Stimulated activated memory B cell treated with anti-CD40 and anti-IgM and Interleukin-4, amounts not matched to agents 10 μg/mL and 1 μg/mL and 100 μg/mL, for 72 hours (primary cell): ENCODE measurements around the gene BDKRB2.
"Not testable (repeated sequence)": the region's sequence is repeated elsewhere in the genome, so short reads cannot be mapped to it uniquely, and the experiment has no call there.

ENCODE experiments used
- ATAC-seq: fragments of 150-1000 bp; cut with Tn5 transposase; 2 replicates; pipeline ENCODE4 v1.10.0; 2021
- H3K27ac Mint-ChIP-seq: one replicate; pipeline ENCODE4 v1.8.0; 2022; ENCODE audit warnings: mild to moderate bottlenecking, mixed read lengths
- H3K27me3 Mint-ChIP-seq: one replicate; pipeline ENCODE4 v1.8.0; 2022; ENCODE audit warnings: mixed read lengths
- H3K36me3 Mint-ChIP-seq: one replicate; pipeline ENCODE4 v1.8.0; 2022; ENCODE audit warnings: mixed read lengths
- H3K4me1 Mint-ChIP-seq: one replicate; pipeline ENCODE4 v1.8.0; 2022; ENCODE audit warnings: mixed read lengths
- H3K4me3 Mint-ChIP-seq: one replicate; pipeline ENCODE4 v1.8.0; 2022; ENCODE audit warnings: mild to moderate bottlenecking, moderate library complexity, mixed read lengths
- H3K9me3 Mint-ChIP-seq: one replicate; pipeline ENCODE4 v1.8.0; 2022; ENCODE audit warnings: mixed read lengths

Gene BDKRB2

GRCh38 chr14:96242126-96242525 lies 37.5 kb downstream of the BDKRB2 start:
- no peak overlapping the region for H3K27ac Mint-ChIP-seq
- H3K36me3 Mint-ChIP-seq: no peaks in the 10 kb centered on the region
- H3K4me1 Mint-ChIP-seq: no peaks in the 10 kb centered on the region

GRCh38 chr14:96243785-96244184 lies 39.1 kb downstream of the BDKRB2 start:
- ATAC-seq: no peak
- Mint-ChIP-seq H3K9me3 (peaks cover 4% of the 10 kb centered on the region), H3K4me1 (no peaks in the 10 kb centered on the region), H3K36me3 (no peaks in the 10 kb centered on the region), H3K27ac (no peak overlapping the region), H3K27me3 (no peaks in the 10 kb centered on the region), H3K4me3 (no peak overlapping the region)

More at GRCh38 chr14:96242126-96242525, 37.5 kb downstream of the BDKRB2 start:
- Mint-ChIP-seq H3K9me3 (peaks cover 4% of the 10 kb centered on the region), H3K4me3 (no peak overlapping the region), H3K27me3 (no peaks in the 10 kb centered on the region)
- ATAC-seq: no peak

- not testable (repeated sequence) for H3K36me3 Mint-ChIP-seq, H3K4me3 Mint-ChIP-seq, H3K9me3 Mint-ChIP-seq, H3K4me1 Mint-ChIP-seq, ATAC-seq, H3K27me3 Mint-ChIP-seq, H3K27ac Mint-ChIP-seq
These were observed 40.4 kb downstream of the BDKRB2 start for GRCh38 chr14:96245074-96245473.

GRCh38 chr14:96245710-96246538 lies 41.3 kb downstream of the BDKRB2 start:
- Mint-ChIP-seq H3K27me3 (peaks cover 14% of the 10 kb centered on the region), H3K36me3 (no peaks in the 10 kb centered on the region), H3K4me3 (no peak overlapping the region), H3K27ac (no peak overlapping the region), H3K4me1 (no peaks in the 10 kb centered on the region), H3K9me3 (peaks cover 4% of the 10 kb centered on the region)
- ATAC-seq: no peak

GRCh38 chr14:96246539-96246847 lies 41.9 kb downstream of the BDKRB2 start:
- no peak overlapping the region for H3K4me3 Mint-ChIP-seq
- H3K27me3 Mint-ChIP-seq: peaks cover 19% of the 10 kb centered on the region
- H3K36me3 Mint-ChIP-seq: no peaks in the 10 kb centered on the region
- H3K27ac Mint-ChIP-seq: no peak overlapping the region
- ATAC-seq: no peak
- no peaks in the 10 kb centered on the region for H3K4me1 Mint-ChIP-seq
- H3K9me3 Mint-ChIP-seq: peaks cover 4% of the 10 kb centered on the region

GRCh38 chr14:96247031-96247430 lies 42.4 kb downstream of the BDKRB2 start:
- no peak overlapping the region for H3K27ac Mint-ChIP-seq
- H3K4me1 Mint-ChIP-seq: no peaks in the 10 kb centered on the region
- no peak for ATAC-seq
- no peaks in the 10 kb centered on the region for H3K36me3 Mint-ChIP-seq
- peaks cover 25% of the 10 kb centered on the region for H3K27me3 Mint-ChIP-seq
- H3K9me3 Mint-ChIP-seq: peaks cover 4% of the 10 kb centered on the region
- no peak overlapping the region for H3K4me3 Mint-ChIP-seq

GRCh38 chr14:96249029-96249428 lies 44.4 kb downstream of the BDKRB2 start:
- ATAC-seq: no peak
- Mint-ChIP-seq H3K4me3 (no peak overlapping the region), H3K4me1 (no peaks in the 10 kb centered on the region), H3K27ac (no peak overlapping the region), H3K27me3 (peaks cover 43% of the 10 kb centered on the region), H3K9me3 (peaks cover 4% of the 10 kb centered on the region), H3K36me3 (no peaks in the 10 kb centered on the region)

GRCh38 chr14:96250485-96250884 lies 45.8 kb downstream of the BDKRB2 start:
- H3K27ac Mint-ChIP-seq: no peak overlapping the region
- no peak for ATAC-seq
- H3K36me3 Mint-ChIP-seq: no peaks in the 10 kb centered on the region
- H3K4me3 Mint-ChIP-seq: no peak overlapping the region
- H3K27me3 Mint-ChIP-seq: peaks cover 43% of the 10 kb centered on the region
- no peaks in the 10 kb centered on the region for H3K9me3 Mint-ChIP-seq
- no peaks in the 10 kb centered on the region for H3K4me1 Mint-ChIP-seq

- no peaks in the 10 kb centered on the region for H3K4me1 Mint-ChIP-seq
- no peak for ATAC-seq
These were observed 47.1 kb downstream of the BDKRB2 start for GRCh38 chr14:96251656-96252155.

GRCh38 chr14:96252323-96252998 lies 47.8 kb downstream of the BDKRB2 start:
- H3K27ac Mint-ChIP-seq: no peak overlapping the region
- ATAC-seq: peak; percentile 34
- peaks cover 47% of the 10 kb centered on the region for H3K27me3 Mint-ChIP-seq
- no peaks in the 10 kb centered on the region for H3K4me1 Mint-ChIP-seq
- H3K9me3 Mint-ChIP-seq: no peaks in the 10 kb centered on the region
- no peaks in the 10 kb centered on the region for H3K36me3 Mint-ChIP-seq
- no peak overlapping the region for H3K4me3 Mint-ChIP-seq

More at GRCh38 chr14:96251656-96252155, 47.1 kb downstream of the BDKRB2 start:
- Mint-ChIP-seq H3K36me3 (no peaks in the 10 kb centered on the region), H3K4me3 (no peak overlapping the region), H3K27ac (no peak overlapping the region), H3K9me3 (no peaks in the 10 kb centered on the region), H3K27me3 (peaks cover 43% of the 10 kb centered on the region)

GRCh38 chr14:96252999-96253539 lies 48.4 kb downstream of the BDKRB2 start:
- H3K9me3 Mint-ChIP-seq: no peaks in the 10 kb centered on the region
- no peak overlapping the region for H3K27ac Mint-ChIP-seq
- peaks cover 53% of the 10 kb centered on the region for H3K27me3 Mint-ChIP-seq
- no peak overlapping the region for H3K4me3 Mint-ChIP-seq
- no peaks in the 10 kb centered on the region for H3K4me1 Mint-ChIP-seq
- ATAC-seq: no peak
- no peaks in the 10 kb centered on the region for H3K36me3 Mint-ChIP-seq

GRCh38 chr14:96254687-96255086 lies 50.0 kb downstream of the BDKRB2 start:
- H3K27ac Mint-ChIP-seq: no peak overlapping the region
- no peaks in the 10 kb centered on the region for H3K36me3 Mint-ChIP-seq
- peaks cover 46% of the 10 kb centered on the region for H3K27me3 Mint-ChIP-seq
- H3K9me3 Mint-ChIP-seq: no peaks in the 10 kb centered on the region
- ATAC-seq: no peak
- H3K4me1 Mint-ChIP-seq: no peaks in the 10 kb centered on the region
- H3K4me3 Mint-ChIP-seq: no peak overlapping the region

GRCh38 chr14:96255501-96256366 lies 51.1 kb downstream of the BDKRB2 start, which contains the start of gene BDKRB1:
Gene BDKRB1 (plus strand): TSS chr14:96256210. CDS start chr14:96263683, 7,473 bp downstream.
- no peak within 1 kb of the TSS for H3K27ac Mint-ChIP-seq
- no peaks in the 10 kb centered on the region for H3K9me3 Mint-ChIP-seq
- no peaks in the 10 kb centered on the region for H3K4me1 Mint-ChIP-seq
- peaks cover 43% of the 10 kb centered on the region for H3K27me3 Mint-ChIP-seq
- H3K4me3 Mint-ChIP-seq: no peak within 1 kb of the TSS
- H3K36me3 Mint-ChIP-seq: no peaks in the 10 kb centered on the region
- no peak for ATAC-seq

- no peaks in the 10 kb centered on the region for H3K4me1 Mint-ChIP-seq
- H3K27me3 Mint-ChIP-seq: peaks cover 43% of the 10 kb centered on the region
- no peak overlapping the region for H3K4me3 Mint-ChIP-seq
These were observed 51.8 kb downstream of the BDKRB2 start for GRCh38 chr14:96256407-96256806.

GRCh38 chr14:96257056-96257455 lies 52.4 kb downstream of the BDKRB2 start:
- no peak overlapping the region for H3K27ac Mint-ChIP-seq
- H3K9me3 Mint-ChIP-seq: no peaks in the 10 kb centered on the region
- no peaks in the 10 kb centered on the region for H3K36me3 Mint-ChIP-seq
- H3K27me3 Mint-ChIP-seq: peaks cover 37% of the 10 kb centered on the region
- no peak for ATAC-seq
- no peaks in the 10 kb centered on the region for H3K4me1 Mint-ChIP-seq
- H3K4me3 Mint-ChIP-seq: no peak overlapping the region

More at GRCh38 chr14:96256407-96256806, 51.8 kb downstream of the BDKRB2 start:
- no peak overlapping the region for H3K27ac Mint-ChIP-seq
- H3K9me3 Mint-ChIP-seq: no peaks in the 10 kb centered on the region
- no peak for ATAC-seq
- no peaks in the 10 kb centered on the region for H3K36me3 Mint-ChIP-seq
